ENCODE results near the gene SMIM45. TPM values are rescaled to one million over a fixed set of nuclear protein-coding genes. Genes with fewer than 3 reads are reported as not detected.

Gene SMIM45

GRCh38 chr22:42007922-42008321 is 56.0 kb downstream of the SMIM45 start:
- Histone ChIP-seq H3K36me3 (no peaks in the 10 kb centered on the region), H3K9me3 (peaks cover 0 to 29% of the 10 kb centered on the region in 2 donors), H3K27ac (no peak overlapping the region), H3K4me1 (no peaks in the 10 kb centered on the region), H3K27me3 (no peaks in the 10 kb centered on the region), H3K4me3 (no peak overlapping the region)
- TF ChIP-seq CTCF (IDR thresholded peaks at IDR 0.05) = no peak
- no peak for DNase-seq (ENCODE audit: low spot score)

Other genes with a start within 250 kb of the SMIM45 start
- 1 to 10 TPM; 4.0 to 6.4 TPM for gene CCDC134, start 151.5 kb upstream of the SMIM45 start, total RNA-seq
- 10 to 100 TPM; 45.6 to 61.4 TPM for gene SREBF2, start 119.0 kb upstream of the SMIM45 start, total RNA-seq
- under 1 TPM; 0.31 to 0.67 TPM for gene SHISA8, start 37.1 kb upstream of the SMIM45 start, total RNA-seq
- gene TNFRSF13C, start 25.3 kb upstream of the SMIM45 start, total RNA-seq = under 1 TPM; 0.11 to 0.12 TPM
- gene CENPM, start 5.0 kb upstream of the SMIM45 start, total RNA-seq = not detected
- under 1 TPM in 1 of 2 donors, not detected in 1; 0.07 TPM for gene SEPTIN3, start 17.3 kb downstream of the SMIM45 start, total RNA-seq
- under 1 TPM in 1 of 2 donors, not detected in 1; 0.22 TPM for gene WBP2NL, start 46.6 kb downstream of the SMIM45 start, total RNA-seq
- 10 to 100 TPM; 19.1 to 21.7 TPM for gene NAGA, start 118.7 kb downstream of the SMIM45 start, total RNA-seq
- gene PHETA2, start 122.1 kb downstream of the SMIM45 start, total RNA-seq = 10 to 100 TPM in 1 of 2 donors, 1 to 10 TPM in 1; 6.5 to 12.7 TPM
- gene SMDT1, start 127.5 kb downstream of the SMIM45 start, total RNA-seq = 10 to 100 TPM in 1 of 2 donors, 1 to 10 TPM in 1; 9.6 to 11.9 TPM
- gene NDUFA6, start 138.6 kb downstream of the SMIM45 start, total RNA-seq = 100 to 1,000 TPM; 143 to 185 TPM
- gene CYP2D6, start 178.7 kb downstream of the SMIM45 start, total RNA-seq = not detected